GM12878 (cell line): ENCODE measurements around the gene MYH2. TPM values are rescaled to one million over a fixed set of nuclear protein-coding genes. Genes with fewer than 3 reads are reported as not detected.

Source experiments
- ATAC-seq: fragments of 200-7000 bp; cut with Tn5 transposase; 3 replicates; pipeline ENCODE4 v1.9.1; 2020; ENCODE audit warnings: mild to moderate bottlenecking, moderate library complexity
- BruUV-seq: library from RNA; stranded (reverse); fragments of 400-500 nt; replicated peaks from 2 replicates; lab custom pipeline; 2021; lab: Mats Ljungman, UMichigan
- CTCF ChIA-PET: fragments of 300-600 bp; sonication (Branson Sonifier 250); formaldehyde crosslinking; extraction: SDS; loops from one replicate; lab custom pipeline; 2021; ENCODE audit warnings: inconsistent platforms; lab: Yijun Ruan, JAX
- POLR2A ChIA-PET: fragments of 350-600 bp; formaldehyde crosslinking; extraction: SDS; loops from one replicate; lab custom pipeline; 2021; ENCODE audit warnings: inconsistent platforms; lab: Charles Lee
- RAD21 ChIA-PET: fragments of 300-600 bp; sonication (Branson Sonifier 250); formaldehyde crosslinking; loops from one replicate; lab custom pipeline; 2023; ENCODE audit warnings: antibody characterized with exemption; ENCODE audit not compliant: unreplicated experiment; lab: Charles Lee
- SMC1A ChIA-PET: fragments of 300-600 bp; sonication (Branson Sonifier 250); formaldehyde crosslinking; loops from one replicate; lab custom pipeline; 2023; ENCODE audit not compliant: unreplicated experiment, uncharacterized antibody; lab: Charles Lee
- DNase-seq: peaks from one replicate; pipeline ENCODE4 v3.0.0-alpha.2; 2011; ENCODE audit warnings: low read depth, low spot score
- FAIRE-seq: peaks from 3 replicates; lab custom pipeline; 2011; peaks lifted over from hg19 to GRCh38; lab: Jason Lieb, UNC
- H2AFZ ChIP-seq: 2 replicates; pipeline ENCODE4 v1.6.0; 2011; ENCODE audit warnings: low read depth, low read length, control low read depth; ENCODE audit not compliant: control insufficient read depth
- H3K27ac ChIP-seq: 2 replicates; pipeline ENCODE4 v1.5.1; 2011; ENCODE audit warnings: control low read depth; ENCODE audit not compliant: control insufficient read depth, insufficient read depth
- H3K27me3 ChIP-seq, 2 experiments: replicated peaks in 1 of 2; 2 replicates each; pipeline versions ENCODE4 v1.6.0 to v1.6.1; 2011; ENCODE audit warnings: low read length in 1 of 2; ENCODE audit not compliant: control insufficient read depth in 2 of 2, insufficient read depth in 2 of 2
- H3K36me3 ChIP-seq, 2 experiments: 2 replicates each; pipeline ENCODE4 v1.5.1; 2011; ENCODE audit warnings: low read length in 1 of 2; ENCODE audit not compliant: control insufficient read depth in 2 of 2, insufficient read depth in 2 of 2
- H3K4me1 ChIP-seq: 2 replicates; pipeline ENCODE4 v1.6.1; 2011; ENCODE audit warnings: mild to moderate bottlenecking, low read length, moderate library complexity, mixed read lengths; ENCODE audit not compliant: control insufficient read depth, insufficient read depth
- H3K4me2 ChIP-seq: 2 replicates; pipeline ENCODE4 v1.6.0; 2011; ENCODE audit warnings: control low read depth; ENCODE audit not compliant: control insufficient read depth, insufficient read depth
- H3K4me3 ChIP-seq: fragments of 200-600 bp; sonication (generic); 2 replicates; pipeline ENCODE4 v1.5.1; 2016
- H3K79me2 ChIP-seq: 2 replicates; pipeline ENCODE4 v1.6.0; 2011; ENCODE audit warnings: low read length; ENCODE audit not compliant: control insufficient read depth, insufficient read depth
- H3K9ac ChIP-seq: 2 replicates; pipeline ENCODE4 v1.8.0; 2011; ENCODE audit warnings: low read length, control low read depth, mixed read lengths; ENCODE audit not compliant: control insufficient read depth, insufficient read depth
- H3K9me3 ChIP-seq: replicated peaks from 3 replicates; pipeline ENCODE4 v1.5.1; 2011; ENCODE audit warnings: mild to moderate bottlenecking, low read length; ENCODE audit not compliant: control insufficient read depth, insufficient read depth
- H4K20me1 ChIP-seq: 2 replicates; pipeline ENCODE4 v1.6.0; 2011; ENCODE audit not compliant: control insufficient read depth, insufficient read depth
- EZH2 ChIP-seq: IDR thresholded peaks from 2 replicates; pipeline ENCODE4 v1.6.1; 2012; ENCODE audit warnings: low read depth, mild to moderate bottlenecking, control low read depth, inconsistent platforms, low read length, borderline replicate concordance; ENCODE audit not compliant: control insufficient read depth
- HDAC6 ChIP-seq: fragments of 200-600 bp; sonication (generic); IDR thresholded peaks from one replicate; pipeline ENCODE4 v1.8.0; 2017; ENCODE audit warnings: antibody characterized with exemption; ENCODE audit not compliant: unreplicated experiment
- MEF2A ChIP-seq: IDR thresholded peaks from 2 replicates; pipeline ENCODE4 v1.6.1; 2011; ENCODE audit warnings: low read depth, mild to moderate bottlenecking, low read length, moderate library complexity; ENCODE audit not compliant: insufficient read depth
- POLR2A ChIP-seq: IDR thresholded peaks from 2 replicates; pipeline ENCODE4 v1.6.1; 2011; ENCODE audit warnings: low read depth, mild to moderate bottlenecking, low read length
- RUNX3 ChIP-seq: IDR thresholded peaks from 2 replicates; pipeline ENCODE4 v1.6.1; 2012; ENCODE audit warnings: low read length, inconsistent platforms
- SMAD1 ChIP-seq: fragments of 450-650 bp; IDR thresholded peaks from 2 replicates; pipeline ENCODE4 v1.6.1; 2018; ENCODE audit warnings: mild to moderate bottlenecking, low read depth; ENCODE audit not compliant: partially characterized antibody
- SMAD5 ChIP-seq: IDR thresholded peaks from 2 replicates; pipeline ENCODE4 v1.6.1; 2016; ENCODE audit warnings: antibody characterized with exemption, low read depth
- SPI1 ChIP-seq: IDR thresholded peaks from 2 replicates; pipeline ENCODE4 v1.6.1; 2011; ENCODE audit warnings: low read depth, mild to moderate bottlenecking, low read length, moderate library complexity, borderline replicate concordance; ENCODE audit not compliant: insufficient read depth
- ZNF274 ChIP-seq: IDR thresholded peaks from one replicate; pipeline ENCODE4 v1.8.0; 2011; ENCODE audit not compliant: insufficient read length, insufficient read depth
- WGBS: methylation state at CpG from one replicate; pipeline ENCODE4 v1.1.6; 2016; ENCODE audit warnings: low lambda C conversion rate; ENCODE audit not compliant: insufficient replicate concordance, insufficient coverage; ENCODE audit errors: missing lambda C conversion rate; 5-methylcytosine and 5-hydroxymethylcytosine counted together
- in situ Hi-C: fragments of 300-500 bp; cut with MboI; formaldehyde crosslinking; loops from 9 replicates; pipeline ENCODE4 v1.14.3; 2018; ENCODE audit warnings: mixed read lengths
- intact Hi-C: fragments of 100-400 bp; cut with micrococcal nuclease; formaldehyde crosslinking; loops from one replicate; pipeline ENCODE4 v1.14.2; 2022; ENCODE audit not compliant: unreplicated experiment
- polyA plus RNA-seq, 11 experiments: library from polyadenylated mRNA; depleted of rRNA in 4 of 11; unstranded in 6 of 11; stranded (reverse) in 5 of 11; fragments of >200 nt; fragmentation: Nextera tagmentation in 4 of 11; fragmentation: Illumina TruSeq in 1 of 11; extraction: Ambion mirVana in 4 of 11; extraction: Trizol in 1 of 11; gene quantifications; 1 replicate in 1 of 11; 2 replicates in 10 of 11; pipeline versions ENCODE4 v1.2.1 to v1.2.3, GENCODE V29; 2011 to 2016; ENCODE audit warnings: inconsistent platforms in 2 of 11, missing spikeins in 2 of 11, low read depth in 1 of 11
- total RNA-seq, 4 experiments: library from RNA; depleted of rRNA in 3 of 4; stranded (reverse); fragments of >200 nt in 3 of 4; fragmentation: Illumina TruSeq in 1 of 4; extraction: Trizol in 1 of 4; gene quantifications; 2 replicates each; pipeline versions ENCODE4 v1.2.1 to v1.2.3, GENCODE V29; 2013 to 2021
- TF ChIP-seq, protein P1 (sequence below): fragments of 450-650 bp; IDR thresholded peaks from 2 replicates; pipeline ENCODE4 v1.6.1; 2017; ENCODE audit warnings: mild to moderate bottlenecking, low read depth, inconsistent platforms; ENCODE audit not compliant: poor library complexity, severe bottlenecking

The MYH2 gene
- total and polyA plus RNA-seq, 10 of the 15 experiments (the other 5 are each of a cell fraction or from before 2014, with no cell fraction given) = not detected

- no peak for ATAC-seq
- DNase-seq = no peak
- BruUV-seq = no TSS peak
- RAD21 ChIA-PET = no interaction called here
- CTCF ChIA-PET = interaction anchor here (2.4 kb wide), 1 partner anchor 59 kb away, joined by 7 read pairs; no protein-coding TSS in a partner anchor
- Histone ChIP-seq H3K9ac (no peak overlapping the region), H3K4me1 (no peaks in the 10 kb centered on the region), H3K4me3 (no peak overlapping the region), H3K27me3 (no peaks in the 10 kb centered on the region), H2AFZ (no peak overlapping the region), H3K79me2 (no peaks in the 10 kb centered on the region), H3K27ac (no peak overlapping the region), H3K36me3 (no peaks in the 10 kb centered on the region), H3K4me2 (no peak overlapping the region), H4K20me1 (no peaks in the 10 kb centered on the region), H3K9me3 (no peaks in the 10 kb centered on the region)
- in situ Hi-C loops = no loop called here
- WGBS = 100% methylated on average over 1 of the region's 1 CpG
- POLR2A ChIA-PET = no interaction called here
- SMC1A ChIA-PET = no interaction called here
- no peak for TF ChIP-seq SPI1
- TF ChIP-seq RUNX3 = no peak
- no peak for TF ChIP-seq SMAD1
- TF ChIP-seq SMAD5 = no peak
- no peak for TF ChIP-seq MEF2A
- TF ChIP-seq HDAC6 = no peak
- TF ChIP-seq, protein P1, sequence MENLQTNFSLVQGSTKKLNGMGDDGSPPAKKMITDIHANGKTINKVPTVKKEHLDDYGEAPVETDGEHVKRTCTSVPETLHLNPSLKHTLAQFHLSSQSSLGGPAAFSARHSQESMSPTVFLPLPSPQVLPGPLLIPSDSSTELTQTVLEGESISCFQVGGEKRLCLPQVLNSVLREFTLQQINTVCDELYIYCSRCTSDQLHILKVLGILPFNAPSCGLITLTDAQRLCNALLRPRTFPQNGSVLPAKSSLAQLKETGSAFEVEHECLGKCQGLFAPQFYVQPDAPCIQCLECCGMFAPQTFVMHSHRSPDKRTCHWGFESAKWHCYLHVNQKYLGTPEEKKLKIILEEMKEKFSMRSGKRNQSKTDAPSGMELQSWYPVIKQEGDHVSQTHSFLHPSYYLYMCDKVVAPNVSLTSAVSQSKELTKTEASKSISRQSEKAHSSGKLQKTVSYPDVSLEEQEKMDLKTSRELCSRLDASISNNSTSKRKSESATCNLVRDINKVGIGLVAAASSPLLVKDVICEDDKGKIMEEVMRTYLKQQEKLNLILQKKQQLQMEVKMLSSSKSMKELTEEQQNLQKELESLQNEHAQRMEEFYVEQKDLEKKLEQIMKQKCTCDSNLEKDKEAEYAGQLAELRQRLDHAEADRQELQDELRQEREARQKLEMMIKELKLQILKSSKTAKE = no peak
- no peak for TF ChIP-seq EZH2
- no peak for TF ChIP-seq POLR2A
- no peak for TF ChIP-seq ZNF274
- no peak for FAIRE-seq
- intact Hi-C loops = no loop called here
Observed at GRCh38 chr17:10557422-10557821, 8.0 kb upstream of the MYH2 start.
